ENCODE results near the gene DNAAF3. TPM values are rescaled to one million over a fixed set of nuclear protein-coding genes. Genes with fewer than 3 reads are reported as not detected.

The DNAAF3 gene
- total RNA-seq, 1 donor from 2014 or later: 3.4 TPM

Small RNAs within 50 kb of the gene (microRNA-seq; reads per million reads assigned to microRNA genes)
- not detected for gene MIR7975

Other genes starting within 250 kb of the DNAAF3 start
- not detected for gene NLRP7, start 219.1 kb downstream of the DNAAF3 start, total RNA-seq
- gene NLRP2, start 200.2 kb downstream of the DNAAF3 start, total RNA-seq: 0.86 TPM
- gene GP6, start 128.3 kb downstream of the DNAAF3 start, total RNA-seq: 0.65 TPM
- gene RDH13, start 103.5 kb downstream of the DNAAF3 start, total RNA-seq: 43.4 TPM
- 1.9 TPM for gene EPS8L1, start 90.7 kb downstream of the DNAAF3 start, total RNA-seq
- gene PPP1R12C, start 49.0 kb downstream of the DNAAF3 start, total RNA-seq: 215 TPM
- gene TNNT1, start 17.4 kb downstream of the DNAAF3 start, total RNA-seq: 187 TPM
- gene TNNI3, start 8.9 kb downstream of the DNAAF3 start, total RNA-seq: 7,865 TPM
- 0.30 TPM for gene SYT5, start 13.7 kb upstream of the DNAAF3 start, total RNA-seq
- 3.7 TPM for gene PTPRH, start 42.9 kb upstream of the DNAAF3 start, total RNA-seq
- 1.6 TPM for gene TMEM86B, start 62.1 kb upstream of the DNAAF3 start, total RNA-seq
- gene PPP6R1, start 92.4 kb upstream of the DNAAF3 start, total RNA-seq: 43.0 TPM
- gene HSPBP1, start 113.5 kb upstream of the DNAAF3 start, total RNA-seq: 24.6 TPM
- gene BRSK1, start 117.4 kb upstream of the DNAAF3 start, total RNA-seq: 8.8 TPM
- gene TMEM150B, start 158.7 kb upstream of the DNAAF3 start, total RNA-seq: 0.62 TPM
- gene KMT5C, start 173.3 kb upstream of the DNAAF3 start, total RNA-seq: 6.1 TPM
- not detected for gene COX6B2, start 188.1 kb upstream of the DNAAF3 start, total RNA-seq
- gene GARIN5B, start 196.6 kb upstream of the DNAAF3 start, total RNA-seq: not detected
- not detected for gene IL11, start 203.8 kb upstream of the DNAAF3 start, total RNA-seq
- gene TMEM190, start 210.2 kb upstream of the DNAAF3 start, total RNA-seq: not detected
- gene TMEM238, start 217.7 kb upstream of the DNAAF3 start, total RNA-seq: 0.65 TPM
- 479 TPM for gene RPL28, start 219.3 kb upstream of the DNAAF3 start, total RNA-seq
- 28.4 TPM for gene UBE2S, start 241.2 kb upstream of the DNAAF3 start, total RNA-seq

Data from cardiac septum (tissue), 1 donor.